ENCODE results near the gene LYZL1. TPM values are rescaled to one million over a fixed set of nuclear protein-coding genes. Genes with fewer than 3 reads are reported as not detected.

Gene LYZL1
- total RNA-seq, 1 experiment from 2014 or later = not detected

- no peak for DNase-seq
- no peaks in the 10 kb centered on the region for H3K79me1 ChIP-seq (ENCODE audit: insufficient read depth, low read depth, low read length, poor library complexity, severe bottlenecking)
- H3K56ac ChIP-seq (ENCODE audit: insufficient read length, low read depth, low read length) = no peak overlapping the region
- TF ChIP-seq CTCF (conservative IDR thresholded peaks at IDR 0.05) = no peak
- H3K9ac ChIP-seq (ENCODE audit: extremely low read depth, insufficient read length, low read length) = no peak overlapping the region
- H2AFZ ChIP-seq (ENCODE audit: low read length) = no peak overlapping the region
- H4K8ac ChIP-seq (replicated peaks; ENCODE audit: insufficient read length, low read depth, low read length) = no peak overlapping the region
- no peak overlapping the region for H3T11ph ChIP-seq (ENCODE audit: low read length)
- no peak overlapping the region for H2BK15ac ChIP-seq (ENCODE audit: low read depth, low read length)
- no peaks in the 10 kb centered on the region for H3K4me1 ChIP-seq (ENCODE audit: insufficient read depth, low read length)
- H3K18ac ChIP-seq (ENCODE audit: insufficient read length, low read depth, low read length) = no peak overlapping the region
- Mint-ChIP-seq H3K27ac (no peak overlapping the region), H3K4me3 (no peak overlapping the region), H3K36me3 (ENCODE audit: insufficient read depth in 1 of 3, low read depth in 3 of 3) (peaks cover 0 to 2% (median 0%) of the 10 kb centered on the region in 3 experiments; a peak in 2 of 7 replicates), H3K27me3 (ENCODE audit: low read depth) (no peaks in the 10 kb centered on the region), H3K4me1 (peaks cover 3% of the 10 kb centered on the region in 2 experiments; a peak in 2 of 4 replicates), H3K9me3 (peaks cover under 1 to 2% of the 10 kb centered on the region in 2 experiments; a peak in 3 of 5 replicates)
- H4K20me1 ChIP-seq (ENCODE audit: control insufficient read depth, insufficient read depth, insufficient read length) = no peaks in the 10 kb centered on the region
- H3K4me2 ChIP-seq (ENCODE audit: insufficient read depth, insufficient read length, low read length) = no peak overlapping the region
- H3K4ac ChIP-seq (ENCODE audit: low read depth, low read length) = no peak overlapping the region
- H2BK12ac ChIP-seq (ENCODE audit: insufficient read length, low read depth, low read length) = no peak overlapping the region
- no CpG with 5 or more reads among the region's 6 CpGs for WGBS (ENCODE audit: extremely low coverage, insufficient read length, low lambda C conversion rate)
- no peaks in the 10 kb centered on the region for H3K27me3 ChIP-seq (ENCODE audit: insufficient read depth, low read length)
- H4K91ac ChIP-seq (ENCODE audit: insufficient read length, low read depth, low read length) = no peak overlapping the region
- H4K5ac ChIP-seq (ENCODE audit: insufficient read length, low read depth, low read length) = no peak overlapping the region
- no peak overlapping the region for H2BK20ac ChIP-seq (ENCODE audit: low read depth, low read length, poor library complexity, severe bottlenecking)
- no peaks in the 10 kb centered on the region for H3K79me2 ChIP-seq (ENCODE audit: insufficient read depth, low read length)
- no peak overlapping the region for H3K14ac ChIP-seq (ENCODE audit: insufficient read depth, low read length)
- no peak overlapping the region for H3K23ac ChIP-seq (ENCODE audit: insufficient read length, low read depth, low read length)
- no peak overlapping the region for H2BK5ac ChIP-seq (ENCODE audit: insufficient read length, low read length)
- H2AK5ac ChIP-seq (ENCODE audit: insufficient read length, low read length) = no peak overlapping the region
- no peaks in the 10 kb centered on the region for H3K23me2 ChIP-seq (ENCODE audit: insufficient read length, low read depth, low read length, poor library complexity, severe bottlenecking)
- no peak overlapping the region for H2BK120ac ChIP-seq (ENCODE audit: low read depth, low read length, poor library complexity, severe bottlenecking)
- no peaks in the 10 kb centered on the region for H3K9me3 ChIP-seq (ENCODE audit: control insufficient read depth, low read depth, low read length)
- H3K27ac ChIP-seq (ENCODE audit: insufficient read length, low read depth, low read length) = no peak overlapping the region
Measured at GRCh38 chr10:29276251-29276850, 12.5 kb upstream of the LYZL1 start.

Measured in H9 (cell line).